Measurements from ENCODE around the gene C10orf90. TPM values are rescaled to one million over a fixed set of nuclear protein-coding genes. Genes with fewer than 3 reads are reported as not detected.

The C10orf90 gene
- total and polyA plus RNA-seq, 5 donors, result 0.22 TPM; not detected in 4

DNA sequence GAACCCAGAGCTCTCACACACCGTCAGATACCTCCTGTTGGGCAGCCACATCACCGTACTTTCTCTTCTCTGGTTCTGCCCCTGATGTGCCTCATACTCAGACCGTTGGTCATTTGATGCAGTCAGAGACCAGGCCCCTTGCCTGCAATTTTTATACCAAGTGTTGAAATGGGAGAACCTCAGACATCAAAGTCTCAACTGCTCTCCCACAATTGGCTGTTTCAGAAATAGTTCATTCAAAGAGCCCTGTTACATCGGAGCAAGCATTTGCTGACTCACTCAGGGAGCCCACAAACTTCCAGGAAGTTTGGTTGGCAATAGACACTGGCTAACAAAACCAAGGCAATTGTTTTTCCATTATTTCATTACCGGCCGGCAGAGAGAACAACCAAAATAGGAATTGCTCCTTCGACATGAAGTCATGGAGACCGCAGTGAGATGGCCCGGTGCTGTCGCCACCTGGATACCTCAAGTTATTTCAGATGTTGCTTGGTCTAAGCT lies 248.7 kb downstream of the C10orf90 start:
- peaks cover 2% of the 10 kb centered on the region for H3K4me1 ChIP-seq (ENCODE audit: control insufficient read depth, insufficient read depth, low read length)
- no peak overlapping the region for H3K4me3 ChIP-seq (ENCODE audit: low read length)
- intact Hi-C loops (cut with DNase I), result no loop called here
- DNase-seq, result peak in 1 of 3 donors; percentile 12
- peak in 1 of 2 donors; percentile 84 for ATAC-seq
- H3K9me3 ChIP-seq (ENCODE audit: control insufficient read depth, low read length), result peaks cover 10% of the 10 kb centered on the region
- H3K27me3 ChIP-seq (ENCODE audit: control insufficient read depth, insufficient read depth), result no peaks in the 10 kb centered on the region
- 50% methylated on average over 10 of the region's 10 CpGs for WGBS
- no peak overlapping the region for H3K27ac ChIP-seq (ENCODE audit: low read length)

DNA sequence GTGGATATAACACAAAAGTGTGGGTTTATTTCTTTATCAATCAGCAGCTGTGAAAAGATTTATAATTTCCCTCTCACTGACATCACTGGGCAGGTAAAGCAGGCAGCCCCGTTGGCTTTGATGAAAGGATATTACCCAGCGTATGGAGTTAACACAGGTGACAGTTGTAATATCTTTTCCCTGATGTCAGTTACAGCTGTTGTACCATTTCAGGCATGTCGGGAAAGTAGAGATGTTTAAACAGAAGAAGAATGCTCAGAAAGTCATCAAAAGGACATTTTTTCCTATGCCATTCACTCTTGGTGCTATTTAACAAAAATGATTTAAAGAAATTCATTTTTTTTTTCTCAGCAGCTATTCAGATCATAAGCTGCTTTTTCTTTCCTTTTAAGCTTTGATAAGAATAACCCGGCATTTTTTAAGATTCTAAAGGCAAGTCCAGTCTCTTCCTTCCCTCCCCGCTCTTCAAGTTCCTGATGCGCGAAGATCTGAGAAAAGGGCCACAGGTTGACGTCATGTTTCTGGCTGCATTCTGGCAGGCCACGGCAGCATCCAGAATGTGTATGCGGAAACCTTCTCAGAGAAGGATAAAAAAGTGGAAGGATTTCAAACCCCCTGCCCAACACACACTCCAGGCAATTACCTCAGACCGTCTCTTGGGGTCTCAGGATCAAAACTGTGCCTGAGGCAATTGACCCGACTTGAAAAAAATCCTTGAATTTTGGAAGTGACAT lies 249.8 kb downstream of the C10orf90 start:
- Histone ChIP-seq H3K4me1 (ENCODE audit: control insufficient read depth, insufficient read depth, low read length) (peaks cover 2% of the 10 kb centered on the region), H3K4me3 (ENCODE audit: low read length) (no peak overlapping the region), H3K9me3 (ENCODE audit: control insufficient read depth, low read length) (peaks cover 10% of the 10 kb centered on the region), H3K27me3 (ENCODE audit: control insufficient read depth, insufficient read depth) (no peaks in the 10 kb centered on the region), H3K27ac (ENCODE audit: low read length) (no peak overlapping the region)
- DNase-seq, result no peak
- 57% methylated on average over 12 of the region's 12 CpGs for WGBS
- intact Hi-C loops (cut with DNase I), result no loop called here
- ATAC-seq, result no peak

DNA sequence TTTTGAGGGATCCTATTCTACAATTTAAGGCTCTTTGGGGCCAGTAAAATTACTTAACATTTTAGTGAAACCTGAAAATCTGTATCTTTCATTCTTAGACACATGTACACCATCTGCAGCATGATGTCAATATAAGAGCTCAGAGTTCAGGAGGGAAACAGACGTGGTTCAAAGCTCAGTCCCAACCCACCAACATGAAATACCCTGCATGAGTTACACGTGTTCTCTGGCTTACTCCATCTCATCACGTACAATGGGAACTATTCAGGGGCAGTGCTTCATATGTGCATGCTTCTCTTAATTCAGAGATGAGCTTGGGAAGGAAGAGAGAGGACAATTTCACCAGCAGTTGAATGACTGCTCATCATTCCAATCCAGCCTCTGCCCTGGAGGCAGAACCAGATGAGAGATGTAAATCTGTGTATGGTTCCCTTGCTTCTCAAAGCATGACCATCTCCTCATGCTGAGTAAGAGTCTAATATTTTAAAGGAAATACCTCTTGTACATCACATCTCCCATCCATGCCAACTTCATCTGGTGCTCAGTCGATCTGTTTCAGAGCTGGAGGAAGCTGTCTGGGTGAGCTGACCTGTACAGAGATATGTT lies 253.2 kb downstream of the C10orf90 start:
- ATAC-seq, result no peak
- Histone ChIP-seq H3K27me3 (ENCODE audit: control insufficient read depth, insufficient read depth) (no peaks in the 10 kb centered on the region), H3K27ac (ENCODE audit: low read length) (no peak overlapping the region)

DNA sequence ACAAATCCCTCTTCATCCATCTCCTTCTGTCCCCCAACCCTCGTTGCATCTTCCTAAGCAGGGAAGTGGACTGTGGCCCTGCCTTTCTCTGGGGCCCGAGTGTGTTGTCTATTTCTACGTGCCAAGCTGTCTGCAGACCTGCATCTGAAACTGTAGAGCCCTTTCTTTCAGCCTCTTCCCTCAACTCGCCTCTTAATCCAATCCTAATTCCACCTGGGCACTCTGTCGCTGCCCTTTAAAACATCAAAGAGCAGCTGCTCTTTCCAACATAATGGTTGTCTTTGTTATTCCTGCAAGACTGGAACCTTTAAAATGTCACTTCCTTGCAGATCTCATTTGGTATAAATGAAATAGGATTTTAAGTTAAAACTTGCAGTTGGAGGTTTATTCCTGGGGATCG lies 260.7 kb downstream of the C10orf90 start:
- Histone ChIP-seq H3K27me3 (ENCODE audit: control insufficient read depth, insufficient read depth) (no peaks in the 10 kb centered on the region), H3K4me3 (ENCODE audit: low read length) (no peak overlapping the region), H3K27ac (ENCODE audit: low read length) (no peak overlapping the region), H3K4me1 (ENCODE audit: control insufficient read depth, insufficient read depth, low read length) (no peaks in the 10 kb centered on the region), H3K9me3 (ENCODE audit: control insufficient read depth, low read length) (peaks cover 2% of the 10 kb centered on the region)
- DNase-seq (no peak), ATAC-seq (no peak)
- intact Hi-C loops (cut with DNase I), result no loop called here
- 76% methylated on average over 6 of the region's 6 CpGs for WGBS

More for the DNA sequence above, 253.2 kb downstream of the C10orf90 start:
- peaks cover 2% of the 10 kb centered on the region for H3K4me1 ChIP-seq (ENCODE audit: control insufficient read depth, insufficient read depth, low read length)
- no peak overlapping the region for H3K4me3 ChIP-seq (ENCODE audit: low read length)
- intact Hi-C loops (cut with DNase I), result no loop called here
- H3K9me3 ChIP-seq (ENCODE audit: control insufficient read depth, low read length), result peaks cover 5% of the 10 kb centered on the region
- no peak for DNase-seq
- 77% methylated on average over 4 of the region's 4 CpGs for WGBS

DNA sequence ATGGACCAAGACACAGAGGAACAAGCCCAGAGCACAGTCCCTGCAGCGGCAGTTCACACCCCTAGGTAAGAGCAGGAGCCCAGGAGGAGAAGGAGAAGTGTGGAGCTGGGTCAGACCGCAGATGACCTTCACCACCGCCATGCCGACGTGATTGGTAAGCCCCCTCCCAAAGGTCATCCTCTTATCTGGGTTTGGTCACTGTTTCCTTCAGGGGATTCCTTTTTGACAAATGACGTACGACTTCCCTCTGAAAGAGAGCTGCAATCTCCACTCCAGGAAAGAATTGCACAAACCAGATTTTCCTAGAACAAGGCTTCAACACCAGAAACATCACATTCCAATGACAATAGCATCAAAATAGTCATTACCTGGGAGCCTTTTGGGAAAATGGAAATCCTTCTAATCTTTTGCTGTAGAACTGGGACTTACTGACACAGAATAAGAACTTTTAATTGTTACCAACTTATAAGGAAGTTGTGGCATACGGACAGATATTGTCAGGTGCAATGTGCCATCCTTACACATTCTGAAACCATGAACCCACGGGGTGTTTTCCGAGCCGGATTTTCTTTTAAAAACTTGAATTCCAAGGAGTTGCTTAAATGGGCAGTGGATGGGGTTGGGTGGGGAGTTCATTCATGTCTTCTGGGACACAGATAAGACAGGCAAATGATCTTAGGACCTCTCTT lies 261.4 kb downstream of the C10orf90 start:
- no peak overlapping the region for H3K4me3 ChIP-seq (ENCODE audit: low read length)
- DNase-seq (no peak), ATAC-seq (peak in 1 of 2 donors; percentile 34)
- no peak overlapping the region for H3K27ac ChIP-seq (ENCODE audit: low read length)
- H3K4me1 ChIP-seq (ENCODE audit: control insufficient read depth, insufficient read depth, low read length), result no peaks in the 10 kb centered on the region
- peaks cover 2% of the 10 kb centered on the region for H3K9me3 ChIP-seq (ENCODE audit: control insufficient read depth, low read length)
- H3K27me3 ChIP-seq (ENCODE audit: control insufficient read depth, insufficient read depth), result no peaks in the 10 kb centered on the region
- 39% methylated on average over 11 of the region's 11 CpGs for WGBS
- intact Hi-C loops (cut with DNase I), result no loop called here

DNA sequence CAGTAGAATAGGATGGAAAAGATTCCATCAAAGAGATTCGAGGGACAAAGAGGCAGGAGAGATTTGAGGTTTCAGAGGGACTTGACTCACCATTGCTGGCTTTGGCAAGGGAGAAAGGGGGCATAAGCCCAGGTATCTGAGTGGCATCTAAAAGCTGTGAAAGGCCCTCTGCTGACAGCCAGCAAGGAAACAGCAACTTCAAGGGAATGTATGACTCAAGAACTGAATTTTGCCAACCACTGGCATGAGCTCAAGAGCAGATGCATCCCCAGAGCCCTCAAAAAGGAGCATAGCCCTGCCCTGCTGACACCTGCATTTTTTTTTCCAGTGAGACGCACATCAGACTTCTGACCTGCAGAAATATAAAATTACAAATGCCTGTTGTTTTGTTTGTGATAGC lies 262.7 kb downstream of the C10orf90 start:
- DNase-seq (no peak), ATAC-seq (no peak)
- Histone ChIP-seq H3K27ac (ENCODE audit: low read length) (no peak overlapping the region), H3K27me3 (ENCODE audit: control insufficient read depth, insufficient read depth) (no peaks in the 10 kb centered on the region), H3K4me3 (ENCODE audit: low read length) (no peak overlapping the region), H3K9me3 (ENCODE audit: control insufficient read depth, low read length) (peaks cover 2% of the 10 kb centered on the region), H3K4me1 (ENCODE audit: control insufficient read depth, insufficient read depth, low read length) (no peaks in the 10 kb centered on the region)
- intact Hi-C loops (cut with DNase I), result no loop called here
- WGBS, result 83% methylated on average over 2 of the region's 2 CpGs

DNA sequence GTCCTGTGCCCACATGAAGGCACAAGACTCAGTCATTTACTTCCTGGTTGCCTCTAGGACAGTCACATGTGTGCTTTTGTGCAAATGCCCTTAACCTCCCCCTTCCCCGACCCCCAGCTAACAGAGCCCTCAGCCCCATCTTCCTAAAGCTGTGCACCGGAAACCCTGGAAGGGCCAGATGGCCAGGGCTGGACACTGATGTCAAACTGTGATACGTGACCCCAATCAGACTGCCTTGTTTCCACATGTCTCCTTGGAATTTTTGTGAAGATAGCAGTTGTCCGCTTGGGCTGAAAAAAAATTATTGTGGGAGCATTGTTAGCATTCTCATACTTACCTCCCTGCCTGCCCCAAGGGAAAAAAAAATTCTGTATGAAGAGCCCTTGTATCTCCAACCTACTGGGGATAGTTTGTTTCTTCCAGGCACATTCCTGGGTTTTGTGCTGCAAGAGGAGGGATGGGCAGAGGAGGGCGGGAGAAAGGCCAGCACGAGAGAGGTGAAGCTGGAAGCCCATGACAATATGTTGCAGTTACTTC lies 265.2 kb downstream of the C10orf90 start:
- no peaks in the 10 kb centered on the region for H3K9me3 ChIP-seq (ENCODE audit: control insufficient read depth, low read length)
- DNase-seq (no peak), ATAC-seq (no peak)
- H3K27ac ChIP-seq (ENCODE audit: low read length), result no peak overlapping the region
- H3K27me3 ChIP-seq (ENCODE audit: control insufficient read depth, insufficient read depth), result no peaks in the 10 kb centered on the region
- intact Hi-C loops (cut with DNase I), result no loop called here
- 81% methylated on average over 6 of the region's 6 CpGs for WGBS
- H3K4me3 ChIP-seq (ENCODE audit: low read length), result no peak overlapping the region
- H3K4me1 ChIP-seq (ENCODE audit: control insufficient read depth, insufficient read depth, low read length), result no peaks in the 10 kb centered on the region

DNA sequence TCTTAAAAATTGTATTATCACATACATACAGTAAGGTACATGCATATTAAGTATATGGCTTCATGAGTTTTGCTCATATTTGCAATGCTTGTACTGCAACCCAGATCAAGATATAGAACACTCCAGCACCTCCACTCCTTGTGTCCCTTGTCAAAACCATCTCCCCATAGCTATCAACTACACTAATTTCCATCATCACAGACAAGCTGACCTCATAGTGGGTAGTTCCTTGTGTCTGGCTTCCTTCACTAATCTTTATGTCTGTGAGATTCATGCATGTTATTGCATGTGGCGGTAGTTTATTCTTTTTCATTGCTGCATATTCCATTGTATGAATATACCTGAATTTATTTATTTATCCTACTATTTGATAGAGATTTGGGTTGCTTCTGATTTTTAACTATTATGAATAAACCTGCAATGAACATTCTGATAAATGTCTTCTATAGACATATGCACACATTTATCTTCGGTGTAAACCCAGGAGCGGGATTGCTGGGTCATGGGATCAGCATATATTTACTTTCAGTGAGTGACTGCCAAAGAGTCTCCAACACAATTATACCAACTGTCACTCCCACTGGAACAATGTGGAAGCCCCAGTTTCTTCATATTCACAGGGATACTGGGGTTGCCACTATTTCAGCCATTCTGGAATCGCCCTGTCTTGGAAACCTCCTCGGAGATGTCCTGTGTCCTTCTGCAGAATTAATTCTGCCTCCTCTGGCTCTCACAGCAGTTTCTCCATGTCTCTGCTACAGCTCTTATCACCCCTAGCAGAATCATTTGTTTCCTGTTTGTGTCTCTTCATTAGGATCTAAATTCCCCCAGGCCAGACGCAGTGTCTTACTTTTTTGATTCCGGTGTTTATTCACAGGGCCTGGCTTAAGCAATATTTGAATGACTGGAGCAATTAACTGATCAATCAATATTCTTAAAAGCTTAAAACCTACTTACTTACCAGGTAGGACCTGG lies 267.5 kb downstream of the C10orf90 start:
- H3K4me3 ChIP-seq (ENCODE audit: low read length), result no peak overlapping the region
- intact Hi-C loops (cut with DNase I), result no loop called here
- H3K9me3 ChIP-seq (ENCODE audit: control insufficient read depth, low read length), result no peaks in the 10 kb centered on the region
- H3K27ac ChIP-seq (ENCODE audit: low read length), result no peak overlapping the region
- ATAC-seq (no peak), DNase-seq (no peak)
- no peaks in the 10 kb centered on the region for H3K4me1 ChIP-seq (ENCODE audit: control insufficient read depth, insufficient read depth, low read length)
- no peaks in the 10 kb centered on the region for H3K27me3 ChIP-seq (ENCODE audit: control insufficient read depth, insufficient read depth)
- WGBS, result 50% methylated on average over 7 of the region's 7 CpGs

DNA sequence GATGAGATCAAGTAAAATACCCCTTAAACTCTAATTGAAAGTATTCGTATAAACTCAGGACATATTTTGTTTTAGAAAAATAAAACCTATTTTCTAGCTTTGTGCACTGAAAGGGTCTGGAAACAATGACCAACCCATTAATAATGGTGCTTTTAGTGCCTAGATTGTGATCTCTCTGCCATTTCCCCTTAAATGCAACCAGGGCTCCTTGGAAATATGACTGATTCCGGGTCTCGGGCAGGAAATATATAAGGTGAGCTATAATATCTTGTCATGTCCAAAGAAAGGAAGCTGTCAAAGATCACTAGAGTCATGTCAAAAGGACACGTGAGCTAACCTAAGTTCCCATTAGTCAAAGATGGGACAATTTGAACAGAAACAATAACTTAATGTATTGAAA lies 269.9 kb downstream of the C10orf90 start:
- no peak for ATAC-seq
- H3K27ac ChIP-seq (ENCODE audit: low read length), result no peak overlapping the region
- no peaks in the 10 kb centered on the region for H3K27me3 ChIP-seq (ENCODE audit: control insufficient read depth, insufficient read depth)
- H3K4me1 ChIP-seq (ENCODE audit: control insufficient read depth, insufficient read depth, low read length), result no peaks in the 10 kb centered on the region
- no peak for DNase-seq
- no peaks in the 10 kb centered on the region for H3K9me3 ChIP-seq (ENCODE audit: control insufficient read depth, low read length)
- WGBS, result 80% methylated on average over 4 of the region's 4 CpGs
- intact Hi-C loops (cut with DNase I), result no loop called here
- H3K4me3 ChIP-seq (ENCODE audit: low read length), result no peak overlapping the region

DNA sequence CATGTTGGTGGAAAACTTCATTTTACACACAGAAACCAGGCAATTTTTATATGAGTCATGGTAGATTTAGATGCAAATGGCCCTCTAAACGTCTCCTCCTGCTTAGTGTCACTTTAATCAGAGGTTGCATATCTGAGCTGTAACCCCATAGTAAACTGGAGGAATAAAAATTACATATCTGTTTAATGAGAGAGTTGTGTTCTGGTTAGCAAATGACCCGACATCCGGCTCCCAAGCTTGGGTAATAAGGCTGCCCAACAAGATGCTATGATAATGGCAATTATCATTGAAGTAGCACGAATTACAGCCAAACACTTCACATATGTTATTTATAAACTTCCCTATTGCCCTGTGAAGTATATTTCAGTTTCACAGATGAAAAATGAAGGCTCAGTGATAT lies 271.6 kb downstream of the C10orf90 start:
- Histone ChIP-seq H3K9me3 (ENCODE audit: control insufficient read depth, low read length) (no peaks in the 10 kb centered on the region), H3K27ac (ENCODE audit: low read length) (no peak overlapping the region), H3K27me3 (ENCODE audit: control insufficient read depth, insufficient read depth) (no peaks in the 10 kb centered on the region), H3K4me3 (ENCODE audit: low read length) (no peak overlapping the region), H3K4me1 (ENCODE audit: control insufficient read depth, insufficient read depth, low read length) (no peaks in the 10 kb centered on the region)
- ATAC-seq (no peak), DNase-seq (no peak)
- 73% methylated on average over 4 of the region's 4 CpGs for WGBS
- intact Hi-C loops (cut with DNase I), result no loop called here

Data from right cardiac atrium (tissue), 5 donors.